GM12872 (cell line): Measurements from ENCODE around the gene DISP3.

ENCODE experiments used
- CTCF ChIP-seq: IDR thresholded peaks from 3 replicates; pipeline ENCODE4 v1.5.1; 2011; ENCODE audit warnings: low read depth, mild to moderate bottlenecking, low read length, moderate library complexity; ENCODE audit not compliant: insufficient read depth

The DISP3 gene

GRCh38 chr1:11531314-11531870 is 52.4 kb downstream of the DISP3 start:
- no peak for TF ChIP-seq CTCF

- TF ChIP-seq CTCF, result no peak
Measured at GRCh38 chr1:11531943-11532342, 53.0 kb downstream of the DISP3 start.

- TF ChIP-seq CTCF, result no peak
Measured at GRCh38 chr1:11533790-11534787, 55.1 kb downstream of the DISP3 start.

- TF ChIP-seq CTCF, result no peak
Measured at GRCh38 chr1:11534846-11535245, 55.9 kb downstream of the DISP3 start.

- TF ChIP-seq CTCF, result no peak
Measured at GRCh38 chr1:11535316-11535715, 56.4 kb downstream of the DISP3 start.

- no peak for TF ChIP-seq CTCF
Measured at GRCh38 chr1:11535761-11536572, 57.0 kb downstream of the DISP3 start.
